Spleen (tissue), 11 donors: ENCODE results near the gene NME1. TPM values are rescaled to one million over a fixed set of nuclear protein-coding genes. Genes with fewer than 3 reads are reported as not detected.
A peak's percentile ranks its signal among the peaks of the same experiment; 100 is the strongest.

Source experiments
- DNase-seq: peaks from one replicate; pipeline ENCODE4 v3.0.0-alpha.2; 2020
- H3K27ac ChIP-seq, 8 donors: fragments of 200-600 bp; sonication (generic) in 7 of 8; 1 replicate in 4 of 8; 2 replicates in 4 of 8; pipeline versions ENCODE4 v1.5.0 to v1.8.0; 2016 to 2021; ENCODE audit warnings: inconsistent platforms in 4 of 8, mild to moderate bottlenecking in 4 of 8, moderate library complexity in 1 of 8
- H3K27me3 ChIP-seq, 7 donors: fragments of 200-600 bp; sonication (generic) in 6 of 7; replicated peaks in 1 of 7; 1 replicate in 4 of 7; 2 replicates in 3 of 7; pipeline versions ENCODE4 v1.5.0 to v1.8.0; 2016 to 2021; ENCODE audit warnings: inconsistent platforms in 3 of 7, mild to moderate bottlenecking in 1 of 7
- H3K36me3 ChIP-seq, 6 donors: fragments of 200-600 bp; sonication (generic) in 5 of 6; 1 replicate in 4 of 6; 2 replicates in 2 of 6; pipeline versions ENCODE4 v1.5.0 to v1.8.0; 2016 to 2021; ENCODE audit warnings: inconsistent platforms in 2 of 6
- H3K4me1 ChIP-seq, 6 donors: fragments of 200-600 bp; sonication (generic) in 5 of 6; 1 replicate in 3 of 6; 2 replicates in 3 of 6; pipeline versions ENCODE4 v1.5.0 to v1.8.0; 2016 to 2021; ENCODE audit warnings: inconsistent platforms in 3 of 6
- H3K4me3 ChIP-seq, 8 donors: fragments of 200-600 bp; sonication (generic) in 7 of 8; 1 replicate in 4 of 8; 2 replicates in 4 of 8; pipeline versions ENCODE4 v1.5.0 to v1.8.0; 2016 to 2021; ENCODE audit warnings: inconsistent platforms in 4 of 8, mild to moderate bottlenecking in 4 of 8, moderate library complexity in 2 of 8
- H3K9me3 ChIP-seq, 8 donors: fragments of 200-600 bp; sonication (generic) in 7 of 8; 1 replicate in 4 of 8; 2 replicates in 4 of 8; pipeline versions ENCODE4 v1.5.0 to v1.8.0; 2016 to 2021; ENCODE audit warnings: inconsistent platforms in 4 of 8
- CTCF ChIP-seq, 11 experiments: fragments of 200-600 bp in 7 of 11; fragments of 450-650 bp in 4 of 11; sonication (generic) in 4 of 11; IDR thresholded peaks in 8 of 11; conservative IDR thresholded peaks in 3 of 11; 1 replicate in 7 of 11; 2 replicates in 4 of 11; pipeline versions ENCODE4 v1.4.0 to v1.8.0; 2016 to 2021; ENCODE audit warnings: antibody characterized with exemption in 11 of 11, inconsistent platforms in 4 of 11, mild to moderate bottlenecking in 1 of 11
- POLR2A ChIP-seq, 3 donors: fragments of 450-650 bp; IDR thresholded peaks; one replicate each; pipeline ENCODE4 v1.5.1; 2017; ENCODE audit warnings: antibody characterized with exemption in 3 of 3, mild to moderate bottlenecking in 1 of 3
- POLR2AphosphoS5 ChIP-seq, 3 donors: sonication (generic); formaldehyde crosslinking; IDR thresholded peaks; one replicate each; pipeline ENCODE4 v1.5.1; 2017; ENCODE audit warnings: antibody characterized with exemption in 3 of 3
- WGBS, 5 donors: extraction: QIAGEN DNeasy Blood & Tissue Kit in 3 of 5; methylation state at CpG; one replicate each; pipeline versions ENCODE4 v1.1.5 to v1.1.7; 2013 to 2018; 5-methylcytosine and 5-hydroxymethylcytosine counted together
- intact Hi-C: fragments of 100-400 bp; cut with DNase I; formaldehyde crosslinking; loops from one replicate; pipeline ENCODE4 v1.15.0; 2023; ENCODE audit warnings: low total_unique reads
- polyA plus RNA-seq, 3 donors: library from polyadenylated mRNA; stranded (reverse); fragments of 200-250 nt; gene quantifications; one replicate each; pipeline ENCODE4 v1.2.1, GENCODE V29; 2013
- total RNA-seq, 7 donors: library from RNA; depleted of rRNA in 3 of 7; stranded (reverse); fragments of >200 nt in 3 of 7; fragmentation: NEBNext Ultra II Directional in 4 of 7; extraction: Animal tissue kit (Norgen Biotek cat#: 25700) in 4 of 7; gene quantifications; one replicate each; pipeline versions ENCODE4 v1.1.0 to v1.2.1, GENCODE V29; 2016 to 2021
- donor health status: healthy with polysubstance abuse.
- donor health status: DM: no; HTN: no; CAD: no; lungs with moderate emphysema.
- donor health status: DM: no; HTN: no; CAD: no.
- donor health status: Bipolar disorder and iron deficiency.
- donor health status: healthy.
- donor health status: DM: no; HTN: no; CAD: no.
- donor health status: DM: yes; HTN: yes; CAD: no.

NME1 gene
- total and polyA plus RNA-seq, 10 donors = 21.2 to 142 (median 40.6) TPM

- intact Hi-C loops = no loop called here
- H3K9me3 ChIP-seq = no peaks in the 10 kb centered on the region
- H3K36me3 ChIP-seq = peaks cover 0 to 100% (median 66%) of the 10 kb centered on the region in 6 donors
- WGBS, 5 donors = 79 to 88% (median 83%) methylated on average over 1 of the region's 1 CpG
- H3K27me3 ChIP-seq = no peaks in the 10 kb centered on the region
- peak overlapping the region in 5 of 8 donors; percentile 17 to 48 (median 31) for H3K27ac ChIP-seq
- DNase-seq = no peak
- H3K4me3 ChIP-seq = no peak overlapping the region
- H3K4me1 ChIP-seq = no peaks in the 10 kb centered on the region
- TF ChIP-seq CTCF (IDR thresholded peaks at IDR 0.05 in 8 of 11, conservative IDR thresholded peaks at IDR 0.05 in 3 of 11) (no peak), POLR2A (IDR thresholded peaks at IDR 0.05) (no peak), POLR2AphosphoS5 (IDR thresholded peaks at IDR 0.05) (no peak)
Measured at GRCh38 chr17:51189628-51190027, 36.3 kb downstream of the NME1 start.

- 90 to 93% (median 90%) methylated on average over 2 of the region's 2 CpGs for WGBS, 5 donors
- Histone ChIP-seq H3K27me3 (no peaks in the 10 kb centered on the region), H3K36me3 (peaks cover 0 to 98% (median 71%) of the 10 kb centered on the region in 6 donors), H3K9me3 (no peaks in the 10 kb centered on the region), H3K27ac (no peak overlapping the region), H3K4me3 (no peak overlapping the region), H3K4me1 (no peaks in the 10 kb centered on the region)
- intact Hi-C loops = no loop called here
- no peak for TF ChIP-seq CTCF (IDR thresholded peaks at IDR 0.05 in 8 of 11, conservative IDR thresholded peaks at IDR 0.05 in 3 of 11)
- TF ChIP-seq POLR2A (IDR thresholded peaks at IDR 0.05) = no peak
- TF ChIP-seq POLR2AphosphoS5 (IDR thresholded peaks at IDR 0.05) = no peak
- no peak for DNase-seq
Measured at GRCh38 chr17:51191895-51192294, 38.5 kb downstream of the NME1 start.

GRCh38 chr17:51197754-51198153 is 44.4 kb downstream of the NME1 start:
- H3K36me3 ChIP-seq = peaks cover 3 to 98% (median 75%) of the 10 kb centered on the region in 6 donors
- H3K4me3 ChIP-seq = no peak overlapping the region
- TF ChIP-seq POLR2A (IDR thresholded peaks at IDR 0.05) (no peak), CTCF (IDR thresholded peaks at IDR 0.05 in 8 of 11, conservative IDR thresholded peaks at IDR 0.05 in 3 of 11) (no peak), POLR2AphosphoS5 (IDR thresholded peaks at IDR 0.05) (no peak)
- no peak overlapping the region for H3K27ac ChIP-seq
- intact Hi-C loops = no loop called here
- H3K27me3 ChIP-seq = no peaks in the 10 kb centered on the region
- DNase-seq = no peak
- WGBS, 5 donors = 94 to 100% (median 98%) methylated on average over 4 of the region's 4 CpGs
- H3K9me3 ChIP-seq = no peaks in the 10 kb centered on the region
- peaks cover 0 to 7% (median 2%) of the 10 kb centered on the region in 6 donors for H3K4me1 ChIP-seq

- peaks cover 3 to 98% (median 78%) of the 10 kb centered on the region in 6 donors for H3K36me3 ChIP-seq
- H3K9me3 ChIP-seq = no peaks in the 10 kb centered on the region
- 66 to 81% (median 76%) methylated on average over 5 to 6 of the region's 6 CpGs for WGBS, 5 donors
Measured at GRCh38 chr17:51200295-51200694, 46.9 kb downstream of the NME1 start.

More at GRCh38 chr17:51200295-51200694, 46.9 kb downstream of the NME1 start:
- Histone ChIP-seq H3K27ac (peak overlapping the region in 3 of 8 donors; percentile 5 to 30 (median 7)), H3K4me1 (peaks cover 0 to 7% (median 2%) of the 10 kb centered on the region in 6 donors), H3K27me3 (no peaks in the 10 kb centered on the region), H3K4me3 (no peak overlapping the region)
- DNase-seq = no peak
- TF ChIP-seq POLR2AphosphoS5 (IDR thresholded peaks at IDR 0.05) = no peak
- TF ChIP-seq POLR2A (IDR thresholded peaks at IDR 0.05) = no peak
- no peak for TF ChIP-seq CTCF (IDR thresholded peaks at IDR 0.05 in 8 of 11, conservative IDR thresholded peaks at IDR 0.05 in 3 of 11)
- intact Hi-C loops = no loop called here
